EL (cell line): ENCODE results near the gene FAM170B.

Source experiments
- DNase-seq: peaks from one replicate; pipeline ENCODE4 v3.0.0-alpha.2; 2016

The FAM170B gene

GRCh38 chr10:49151025-49151445 lies 17.2 kb upstream of the FAM170B start:
- DNase-seq, result no peak

DNA sequence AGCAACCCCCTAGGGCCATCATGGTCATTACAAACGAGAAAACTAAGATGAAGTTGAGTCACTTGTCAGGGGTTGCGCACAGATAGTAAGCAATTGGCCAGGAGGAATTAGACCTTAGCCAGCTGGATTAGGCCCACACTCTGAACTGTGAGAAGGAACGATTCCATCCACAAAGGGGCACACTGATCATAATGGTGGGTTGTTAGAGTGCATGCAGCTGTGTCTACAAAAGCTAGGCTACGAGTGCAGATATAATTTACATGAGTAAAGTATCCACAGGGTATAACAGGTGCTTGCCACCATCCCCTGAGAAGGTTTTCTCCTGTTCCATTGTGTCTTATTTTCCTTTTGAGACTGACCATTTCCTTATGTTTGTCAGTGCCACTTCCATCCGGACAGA lies 16.6 kb upstream of the FAM170B start:
- no peak for DNase-seq

DNA sequence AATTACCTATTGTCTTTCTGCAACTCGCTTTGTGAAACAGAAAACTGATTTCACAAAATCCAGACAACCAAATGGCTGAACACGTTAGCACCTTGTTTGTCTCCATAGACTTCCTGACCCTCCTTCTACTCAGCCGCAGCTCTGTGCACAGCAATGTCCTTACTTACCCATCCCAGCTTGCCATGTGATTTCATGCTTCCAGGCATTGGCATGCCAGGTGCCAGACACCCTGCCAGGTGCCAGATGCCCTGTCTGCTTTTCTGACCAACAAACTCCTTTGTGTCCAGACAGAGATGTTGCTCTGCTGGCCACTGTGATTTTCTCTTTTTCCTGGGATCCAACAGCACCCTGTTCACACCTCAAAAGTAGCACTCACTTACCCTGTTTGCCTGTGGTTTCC lies 16.1 kb upstream of the FAM170B start:
- DNase-seq, result no peak

DNA sequence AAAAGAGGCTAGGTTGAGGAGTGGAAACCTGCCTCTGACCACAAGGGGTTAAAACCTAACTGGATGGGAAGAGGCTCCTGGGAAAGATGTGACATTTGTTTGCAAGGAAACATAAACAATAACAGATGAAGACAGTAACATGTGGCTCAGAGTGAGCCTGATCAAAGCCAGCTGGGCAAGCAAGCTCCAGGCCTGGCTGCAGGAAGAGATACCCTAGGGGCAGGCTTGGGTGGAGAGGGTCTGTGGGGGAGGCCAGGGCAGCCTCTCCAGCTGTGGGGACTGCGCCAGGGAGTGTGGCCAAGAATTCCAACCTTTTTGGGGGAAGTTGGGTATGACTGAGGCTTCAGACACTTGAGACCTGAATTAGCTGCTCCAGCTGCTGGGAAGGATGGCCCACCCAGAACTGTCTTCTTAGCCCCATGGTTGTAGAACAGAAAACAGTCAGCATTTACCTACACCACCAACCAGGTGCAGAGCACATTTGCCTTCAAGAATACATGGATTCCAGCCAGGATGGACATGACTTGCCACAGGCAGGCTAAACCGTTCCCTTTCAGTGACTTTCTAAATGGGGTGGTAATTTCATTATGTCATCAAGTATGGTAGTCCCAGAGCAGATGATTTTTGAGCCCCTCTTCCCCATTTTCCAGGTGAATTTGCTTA lies 10.4 kb upstream of the FAM170B start:
- DNase-seq, result peak; percentile 19

- no peak for DNase-seq
These were observed 9.4 kb upstream of the FAM170B start for GRCh38 chr10:49143249-49143648.

- no peak for DNase-seq
These were observed 7.9 kb upstream of the FAM170B start for GRCh38 chr10:49141541-49142332.

- DNase-seq, result peak; percentile 40
These were observed 6.7 kb upstream of the FAM170B start for GRCh38 chr10:49140304-49141177.

GRCh38 chr10:49139846-49140195 lies 6.0 kb upstream of the FAM170B start:
- DNase-seq, result peak; percentile 96

- peak; percentile 81 for DNase-seq
These were observed 5.4 kb upstream of the FAM170B start for GRCh38 chr10:49139028-49139845.

- peak; percentile 46 for DNase-seq
These were observed 4.6 kb upstream of the FAM170B start for GRCh38 chr10:49138361-49138891.

- no peak for DNase-seq
These were observed 2.7 kb upstream of the FAM170B start for GRCh38 chr10:49136525-49136924.

GRCh38 chr10:49135575-49136313 lies 1.9 kb upstream of the FAM170B start:
- DNase-seq, result no peak

- no peak for DNase-seq
These were observed 506 bp upstream of the FAM170B start for GRCh38 chr10:49134327-49134726.

DNA sequence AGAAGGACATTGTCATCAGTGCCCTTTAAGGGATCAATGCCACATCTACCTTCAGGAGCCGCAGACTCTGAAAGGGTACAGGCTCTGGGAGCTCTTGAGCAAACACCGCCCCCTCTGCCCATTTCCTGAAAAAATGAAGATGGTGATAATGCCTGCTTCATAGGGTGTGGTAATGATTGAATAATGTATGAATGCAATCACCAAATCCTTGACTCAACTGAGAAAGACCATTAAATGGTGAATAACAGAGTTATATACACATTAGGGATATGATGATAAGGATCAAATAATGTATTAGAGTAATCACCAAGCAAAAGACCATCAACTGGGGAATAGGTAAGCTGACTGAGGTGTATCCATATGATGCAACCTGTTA lies 1.5 kb downstream of the FAM170B start:
- no peak for DNase-seq

DNA sequence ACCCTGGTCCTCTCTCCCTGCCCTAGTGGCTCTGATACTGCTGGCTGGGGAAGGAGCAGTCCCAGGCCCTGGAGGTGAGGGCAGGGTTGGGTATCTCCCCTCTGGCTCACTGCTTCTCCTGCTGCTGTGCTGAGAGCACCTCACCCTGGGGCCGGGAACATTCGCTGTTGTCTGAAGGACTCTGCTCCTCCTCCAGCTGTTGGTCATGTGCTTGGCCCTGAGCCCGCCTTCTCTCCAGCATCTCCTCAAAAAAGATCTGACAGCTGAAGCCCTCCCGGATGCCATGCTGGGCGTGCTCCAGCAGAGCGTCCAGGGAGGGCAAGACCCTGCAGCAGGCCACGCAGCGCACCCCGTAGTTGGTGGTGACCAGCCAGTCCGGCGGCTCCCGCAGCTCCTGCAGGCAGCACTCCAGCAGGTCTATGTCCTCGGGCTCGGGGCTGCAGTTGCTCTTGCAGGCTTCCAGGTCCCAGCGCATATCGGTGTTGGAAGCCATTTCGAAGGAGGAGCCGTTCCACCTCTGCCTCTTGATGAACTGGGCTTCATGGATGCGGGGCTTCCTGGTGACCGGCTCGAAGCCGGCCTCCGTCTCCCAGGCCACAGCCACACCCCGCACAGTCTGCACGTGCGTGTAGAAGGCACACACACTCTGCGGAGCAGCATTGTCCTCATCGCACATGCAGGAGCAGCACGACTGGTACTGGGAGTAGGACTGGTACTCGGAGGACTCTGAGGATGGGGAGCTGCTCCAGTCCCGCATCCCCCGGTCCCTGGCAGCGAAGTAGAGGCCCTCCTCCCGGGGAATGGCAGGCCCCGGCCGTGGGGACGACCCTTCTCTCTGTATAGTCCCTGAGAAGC lies 2.1 kb downstream of the FAM170B start:
- no peak for DNase-seq

- DNase-seq, result no peak
These were observed 4.4 kb downstream of the FAM170B start for GRCh38 chr10:49129376-49129775.

- DNase-seq, result no peak
These were observed 5.0 kb downstream of the FAM170B start for GRCh38 chr10:49128854-49129253.

DNA sequence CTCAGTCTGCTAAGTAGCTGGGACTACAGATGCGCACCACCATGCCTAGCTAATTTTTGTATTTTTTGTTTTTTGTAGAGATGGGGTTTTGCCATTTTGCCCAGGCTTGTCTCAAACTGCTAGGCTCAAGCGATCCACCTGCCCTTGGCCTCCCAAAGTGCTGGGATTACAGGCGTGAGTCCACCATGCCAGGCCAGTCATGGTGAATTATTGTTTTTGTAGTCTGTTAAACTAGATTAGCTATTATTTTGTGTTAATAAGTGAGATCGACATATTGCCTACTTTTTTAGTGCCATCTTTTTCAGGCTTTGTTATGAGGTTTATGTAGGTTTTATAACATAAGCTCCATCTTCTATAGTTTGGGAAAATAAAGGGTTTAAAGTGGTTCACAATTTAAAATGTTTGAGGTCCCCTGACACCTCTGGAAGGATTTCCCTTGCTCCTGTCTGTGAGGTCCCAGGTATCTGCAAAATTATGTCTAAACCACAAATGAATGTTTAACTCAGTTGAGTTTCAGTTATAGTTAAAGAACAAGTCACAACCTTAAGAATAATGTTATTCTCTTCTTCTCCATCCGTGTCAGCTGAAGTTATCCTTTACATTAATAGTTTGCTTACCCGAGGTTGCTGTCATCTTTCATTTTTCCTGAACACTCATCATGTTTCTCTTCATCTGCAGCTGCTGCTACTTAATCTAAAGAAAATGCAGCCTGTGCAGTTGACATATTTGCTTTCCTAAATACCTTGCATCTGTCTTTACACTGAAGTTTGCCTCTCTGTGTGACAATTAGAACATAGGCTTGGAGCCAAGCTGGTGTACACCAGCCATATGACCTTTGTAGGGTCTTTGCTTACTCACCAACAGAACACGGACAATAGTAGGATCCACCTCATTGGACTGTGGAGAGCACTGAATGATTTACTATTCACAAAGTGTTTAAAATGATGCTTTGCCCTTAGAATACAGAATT lies 9.6 kb downstream of the FAM170B start:
- DNase-seq, result no peak

GRCh38 chr10:49120911-49121310 lies 12.9 kb downstream of the FAM170B start:
- DNase-seq, result no peak
